OCI-LY1 (cell line): ENCODE data around the gene LRRC2.

Experiments used
- EZH2 ChIP-seq: fragments of 200-600 bp; sonication (generic), shearing (Covaris generic); IDR thresholded peaks from 2 replicates; pipeline ENCODE4 v1.8.0; 2017; ENCODE audit warnings: borderline replicate concordance, mixed run types, mild to moderate bottlenecking, antibody characterized with exemption, low read length, moderate library complexity, mixed read lengths
- TF ChIP-seq, protein P1 (sequence below): fragments of 200-600 bp; sonication (generic), shearing (Covaris generic); IDR thresholded peaks from 2 replicates; pipeline ENCODE4 v1.5.1; 2017; ENCODE audit warnings: mild to moderate bottlenecking, antibody characterized with exemption, low read length, moderate library complexity, mixed read lengths

- TF ChIP-seq, protein P1, sequence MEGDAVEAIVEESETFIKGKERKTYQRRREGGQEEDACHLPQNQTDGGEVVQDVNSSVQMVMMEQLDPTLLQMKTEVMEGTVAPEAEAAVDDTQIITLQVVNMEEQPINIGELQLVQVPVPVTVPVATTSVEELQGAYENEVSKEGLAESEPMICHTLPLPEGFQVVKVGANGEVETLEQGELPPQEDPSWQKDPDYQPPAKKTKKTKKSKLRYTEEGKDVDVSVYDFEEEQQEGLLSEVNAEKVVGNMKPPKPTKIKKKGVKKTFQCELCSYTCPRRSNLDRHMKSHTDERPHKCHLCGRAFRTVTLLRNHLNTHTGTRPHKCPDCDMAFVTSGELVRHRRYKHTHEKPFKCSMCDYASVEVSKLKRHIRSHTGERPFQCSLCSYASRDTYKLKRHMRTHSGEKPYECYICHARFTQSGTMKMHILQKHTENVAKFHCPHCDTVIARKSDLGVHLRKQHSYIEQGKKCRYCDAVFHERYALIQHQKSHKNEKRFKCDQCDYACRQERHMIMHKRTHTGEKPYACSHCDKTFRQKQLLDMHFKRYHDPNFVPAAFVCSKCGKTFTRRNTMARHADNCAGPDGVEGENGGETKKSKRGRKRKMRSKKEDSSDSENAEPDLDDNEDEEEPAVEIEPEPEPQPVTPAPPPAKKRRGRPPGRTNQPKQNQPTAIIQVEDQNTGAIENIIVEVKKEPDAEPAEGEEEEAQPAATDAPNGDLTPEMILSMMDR, result no peak
- TF ChIP-seq EZH2, result no peak
These were observed 45.0 kb downstream of the LRRC2 start for GRCh38 chr3:46521096-46521495.
